ENCODE results near the gene NLGN3.

- TF ChIP-seq CTCF (conservative IDR thresholded peaks at IDR 0.05), result no peak
- no peak for TF ChIP-seq EZH2 (IDR thresholded peaks at IDR 0.05; ENCODE audit: low read depth)
Observed at GRCh38 chrX:71109051-71109450, 35.6 kb upstream of the NLGN3 start.
